Measurements from ENCODE around the gene TMEM132C.

Gene TMEM132C

DNA sequence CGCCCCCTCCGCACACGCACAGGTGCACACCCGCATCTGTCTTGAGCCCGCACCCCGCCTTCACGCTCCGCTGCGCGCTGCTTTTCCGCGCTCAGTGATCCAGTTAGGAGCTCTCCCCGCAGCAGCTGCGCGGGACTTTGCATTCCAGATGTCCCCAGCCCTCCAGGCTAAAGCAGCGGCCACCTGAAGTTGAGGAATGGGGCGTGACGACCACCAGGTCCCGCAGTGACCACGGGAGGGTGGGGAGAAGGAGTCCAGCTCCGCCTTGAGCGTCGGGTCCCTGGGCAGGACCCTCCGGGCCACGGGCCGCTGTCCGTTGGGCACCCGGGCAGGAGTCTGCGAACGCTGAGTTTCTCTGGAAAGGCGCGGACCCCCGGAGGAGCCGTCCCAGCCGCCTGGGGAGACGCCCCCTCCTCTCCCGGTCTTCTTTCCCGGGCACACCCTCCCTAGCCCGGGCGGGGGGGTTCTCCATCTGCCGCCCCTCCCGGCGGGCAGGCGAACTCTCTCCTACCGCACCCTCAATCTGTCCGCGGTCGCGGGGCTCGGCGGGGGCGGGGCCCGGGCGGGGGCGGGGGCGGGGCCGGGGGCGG lies 334 bp upstream of the TMEM132C start:
- DNase-seq (ENCODE audit: low spot score) = no peak
- TF ChIP-seq CTCF (IDR thresholded peaks at IDR 0.05; ENCODE audit: extremely low read depth, missing control alignments) = no peak

DNA sequence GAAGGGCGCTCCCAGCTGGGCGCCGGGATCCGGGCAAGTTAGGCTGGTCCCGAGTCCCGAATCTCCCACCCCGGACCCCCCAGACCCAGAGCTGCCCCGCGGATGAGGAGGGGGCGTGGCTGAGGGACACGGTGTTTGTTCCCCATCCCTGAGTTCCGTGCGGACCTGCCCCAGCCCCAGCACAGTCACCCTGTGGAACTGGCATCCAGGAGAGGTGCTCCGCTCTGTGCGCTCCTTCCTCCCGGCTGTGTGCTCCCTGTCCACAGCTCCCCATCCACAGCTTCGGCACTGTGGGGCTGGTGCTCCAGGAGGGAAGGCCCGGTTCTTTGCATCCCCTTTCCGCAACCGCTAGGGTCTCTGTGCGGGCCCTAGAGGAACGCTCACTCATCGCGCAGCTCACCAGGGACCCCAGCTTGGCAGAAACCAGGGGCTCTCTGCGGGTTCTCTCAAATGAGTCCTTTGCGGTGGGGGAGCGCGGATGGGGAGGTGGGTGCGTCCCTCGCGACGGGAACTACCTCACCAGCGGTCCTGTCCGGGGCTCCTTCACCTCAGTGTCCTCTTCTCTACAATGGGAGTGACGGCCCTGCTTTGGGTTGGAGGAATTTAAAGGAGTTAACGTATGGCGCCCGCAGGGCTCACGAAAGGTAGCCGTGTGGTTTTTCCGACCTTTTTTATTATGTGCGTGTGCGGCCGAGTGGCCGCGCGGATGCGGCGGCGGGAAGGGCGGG lies 845 bp downstream of the TMEM132C start:
- no peak for TF ChIP-seq CTCF (IDR thresholded peaks at IDR 0.05; ENCODE audit: extremely low read depth, missing control alignments)
- no peak for DNase-seq (ENCODE audit: low spot score)

DNA sequence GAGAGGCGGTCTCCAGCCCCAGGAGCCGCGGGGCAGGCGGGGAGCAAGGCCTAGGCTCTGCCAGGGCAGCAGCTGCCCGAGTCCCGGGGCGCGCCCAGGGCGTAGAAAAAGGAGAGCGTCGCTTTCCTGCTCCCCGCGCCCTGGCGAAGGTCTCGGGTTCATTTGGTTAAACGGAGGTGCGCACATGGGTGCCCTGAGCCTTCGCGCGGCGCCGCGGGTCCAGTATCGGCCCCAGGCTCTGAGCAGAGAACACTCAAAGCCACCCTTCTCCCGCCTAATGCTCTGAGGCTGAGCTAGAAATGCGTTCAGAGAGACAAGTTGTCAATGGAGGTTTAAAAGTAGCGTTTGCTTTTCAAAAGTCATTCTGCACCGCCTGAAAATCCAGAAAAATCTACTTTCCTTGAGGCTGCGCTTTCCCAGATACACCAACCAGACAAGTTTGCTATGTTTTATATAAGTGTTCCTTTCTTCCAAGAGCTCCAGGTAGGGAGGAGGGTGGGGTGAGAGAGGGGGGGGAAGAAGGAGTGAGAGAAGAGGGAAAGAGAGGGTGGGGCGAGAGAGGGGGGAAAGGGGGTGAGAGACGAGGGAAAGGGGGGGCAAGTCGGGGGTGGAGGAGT lies 1.5 kb downstream of the TMEM132C start:
- DNase-seq (ENCODE audit: low spot score) = no peak
- no peak for TF ChIP-seq CTCF (IDR thresholded peaks at IDR 0.05; ENCODE audit: extremely low read depth, missing control alignments)

- no peak for DNase-seq (ENCODE audit: low spot score)
- no peak for TF ChIP-seq CTCF (IDR thresholded peaks at IDR 0.05; ENCODE audit: extremely low read depth, missing control alignments)
Observed at GRCh38 chr12:128269181-128269591, 2.2 kb downstream of the TMEM132C start.

- no peak for DNase-seq (ENCODE audit: low spot score)
- no peak for TF ChIP-seq CTCF (IDR thresholded peaks at IDR 0.05; ENCODE audit: extremely low read depth, missing control alignments)
Observed at GRCh38 chr12:128276471-128276870, 9.5 kb downstream of the TMEM132C start.

- DNase-seq (ENCODE audit: low spot score) = no peak
- TF ChIP-seq CTCF (IDR thresholded peaks at IDR 0.05; ENCODE audit: extremely low read depth, missing control alignments) = no peak
Observed at GRCh38 chr12:128286970-128287369, 20.0 kb downstream of the TMEM132C start.

DNA sequence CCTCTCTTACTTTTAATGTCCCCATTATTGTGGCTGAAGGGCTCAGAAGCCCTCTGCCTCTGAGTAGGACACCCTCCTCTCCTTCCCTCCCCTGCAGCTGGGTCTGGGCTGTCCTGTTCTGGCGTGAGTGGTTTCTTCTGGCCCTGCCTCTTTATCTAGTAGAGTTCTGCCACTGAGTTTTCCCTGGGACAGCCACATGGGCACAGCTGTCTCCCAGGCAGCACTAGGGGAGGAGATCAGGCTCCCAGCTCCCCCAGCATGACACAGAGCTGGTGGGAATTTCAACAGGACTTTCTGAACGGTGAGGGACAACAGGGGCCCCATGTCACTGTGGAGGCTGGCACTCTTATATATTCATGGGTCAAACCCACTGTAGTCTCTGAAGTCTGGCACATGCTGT lies 21.4 kb downstream of the TMEM132C start:
- no peak for TF ChIP-seq CTCF (IDR thresholded peaks at IDR 0.05; ENCODE audit: extremely low read depth, missing control alignments)
- no peak for DNase-seq (ENCODE audit: low spot score)

All from GM20000 (cell line).